IMR-90 (cell line): Measurements from ENCODE around the gene CARD16. TPM values are rescaled to one million over a fixed set of nuclear protein-coding genes. Genes with fewer than 3 reads are reported as not detected.

Experiments used
- ATAC-seq: fragments of 200-7000 bp; cut with Tn5 transposase; 2 replicates; pipeline ENCODE4 v1.9.1; 2020; ENCODE audit warnings: low read depth, mild to moderate bottlenecking, moderate library complexity
- BruUV-seq: library from RNA; stranded (reverse); fragments of 400-500 nt; replicated peaks from 2 replicates; lab custom pipeline; 2021; lab: Mats Ljungman, UMichigan
- CTCF ChIA-PET: fragments of 300-600 bp; formaldehyde crosslinking; extraction: SDS; loops from one replicate; lab custom pipeline; 2021; ENCODE audit warnings: antibody characterized with exemption; lab: Yijun Ruan, JAX
- POLR2A ChIA-PET: fragments of 300-600 bp; sonication (Branson Sonifier 250); formaldehyde crosslinking; loops from one replicate; lab custom pipeline; 2022; ENCODE audit warnings: antibody characterized with exemption; ENCODE audit not compliant: unreplicated experiment; lab: Charles Lee
- DNase-seq: peaks from one replicate; pipeline ENCODE4 v3.0.0; 2013
- H2AFZ ChIP-seq: replicated peaks from 2 replicates; pipeline ENCODE3; 2013; ENCODE audit warnings: low read length, mild to moderate bottlenecking; ENCODE audit not compliant: poor library complexity
- H2AK5ac ChIP-seq: 2 replicates; pipeline ENCODE4 v1.6.1; 2013; ENCODE audit warnings: low read depth, low read length, inconsistent platforms
- H2AK9ac ChIP-seq: replicated peaks from 2 replicates; pipeline ENCODE3; 2013; ENCODE audit warnings: mild to moderate bottlenecking, low read depth, low read length, moderate library complexity; ENCODE audit not compliant: poor library complexity
- H2BK120ac ChIP-seq: 2 replicates; pipeline ENCODE4 v1.6.1; 2013; ENCODE audit warnings: low read depth, low read length, inconsistent platforms
- H2BK15ac ChIP-seq: 3 replicates; pipeline ENCODE4 v1.6.1; 2013; ENCODE audit warnings: low read depth, low read length, inconsistent platforms
- H2BK20ac ChIP-seq: 2 replicates; pipeline ENCODE4 v1.6.1; 2013; ENCODE audit warnings: low read depth, mild to moderate bottlenecking, inconsistent platforms, low read length, moderate library complexity
- H2BK5ac ChIP-seq: 2 replicates; pipeline ENCODE4 v1.6.1; 2013; ENCODE audit warnings: mild to moderate bottlenecking, low read depth, low read length, inconsistent platforms; ENCODE audit not compliant: poor library complexity, severe bottlenecking
- H3K14ac ChIP-seq: replicated peaks from 2 replicates; pipeline ENCODE4 v1.6.1; 2013; ENCODE audit warnings: low read depth, low read length, inconsistent platforms
- H3K18ac ChIP-seq: 2 replicates; pipeline ENCODE4 v1.6.1; 2013; ENCODE audit warnings: low read depth, low read length, control low read depth
- H3K23ac ChIP-seq: 2 replicates; pipeline ENCODE4 v1.6.1; 2013; ENCODE audit warnings: low read depth, low read length, inconsistent platforms
- H3K27ac ChIP-seq: 2 replicates; pipeline ENCODE4 v1.5.1; 2013; ENCODE audit warnings: mild to moderate bottlenecking, control low read depth, low read length; ENCODE audit not compliant: insufficient read depth
- H3K27me3 ChIP-seq: 2 replicates; pipeline ENCODE4 v1.6.1; 2013; ENCODE audit warnings: low read length; ENCODE audit not compliant: control insufficient read depth, insufficient read depth
- H3K36me3 ChIP-seq: 2 replicates; pipeline ENCODE4 v1.6.1; 2013; ENCODE audit warnings: low read length, mixed read lengths; ENCODE audit not compliant: control insufficient read depth, insufficient read depth
- H3K4ac ChIP-seq: 2 replicates; pipeline ENCODE4 v1.6.1; 2013; ENCODE audit warnings: low read depth, low read length, inconsistent platforms
- H3K4me1 ChIP-seq: 2 replicates; pipeline ENCODE4 v1.6.1; 2013; ENCODE audit warnings: low read length, mixed read lengths; ENCODE audit not compliant: control insufficient read depth, insufficient read depth
- H3K4me2 ChIP-seq: 2 replicates; pipeline ENCODE4 v1.6.1; 2013; ENCODE audit warnings: low read depth, mild to moderate bottlenecking, control low read depth, low read length, moderate library complexity
- H3K4me3 ChIP-seq: 2 replicates; pipeline ENCODE4 v1.5.1; 2013; ENCODE audit warnings: low read depth, mild to moderate bottlenecking, control low read depth, low read length, moderate library complexity; ENCODE audit not compliant: insufficient read depth
- H3K56ac ChIP-seq: 2 replicates; pipeline ENCODE4 v1.6.1; 2013; ENCODE audit warnings: low read length, inconsistent platforms; ENCODE audit not compliant: insufficient read depth; ENCODE audit errors: extremely low read depth
- H3K79me1 ChIP-seq, 2 experiments: 2 replicates each; pipeline ENCODE4 v1.6.1; 2013; ENCODE audit warnings: low read length in 2 of 2, inconsistent platforms in 1 of 2, low read depth in 1 of 2
- H3K9ac ChIP-seq: 2 replicates; pipeline ENCODE4 v1.6.1; 2013; ENCODE audit warnings: low read depth, low read length, control low read depth
- H3K9me1 ChIP-seq: 2 replicates; pipeline ENCODE4 v1.6.1; 2013; ENCODE audit warnings: low read length, inconsistent platforms; ENCODE audit not compliant: insufficient read depth
- H3K9me3 ChIP-seq: 2 replicates; pipeline ENCODE4 v1.6.1; 2013; ENCODE audit warnings: low read length; ENCODE audit not compliant: control insufficient read depth, insufficient read depth
- H4K20me1 ChIP-seq: 2 replicates; pipeline ENCODE4 v1.6.1; 2013; ENCODE audit warnings: low read length, inconsistent platforms; ENCODE audit not compliant: insufficient read depth
- H4K5ac ChIP-seq: 2 replicates; pipeline ENCODE4 v1.6.1; 2013; ENCODE audit warnings: mild to moderate bottlenecking, low read depth, low read length, control low read depth
- H4K8ac ChIP-seq, 2 experiments: 2 replicates each; pipeline ENCODE4 v1.6.1; 2013; ENCODE audit warnings: low read depth in 2 of 2, low read length in 2 of 2, control low read depth in 1 of 2, inconsistent platforms in 1 of 2
- H4K91ac ChIP-seq: 2 replicates; pipeline ENCODE4 v1.6.1; 2013; ENCODE audit warnings: low read depth, low read length, inconsistent platforms; ENCODE audit not compliant: insufficient read depth
- MAFK ChIP-seq: IDR thresholded peaks from 2 replicates; pipeline ENCODE4 v1.6.1; 2012; ENCODE audit warnings: low read depth, low read length, improper control_type of control experiment
- MAZ ChIP-seq: IDR thresholded peaks from 2 replicates; pipeline ENCODE4 v1.6.1; 2012; ENCODE audit warnings: low read depth, mild to moderate bottlenecking, low read length, improper control_type of control experiment, moderate library complexity, borderline replicate concordance
- WGBS, 2 experiments: methylation state at CpG; one replicate each; pipeline versions ENCODE4 v1.1.5 to v1.1.7; 2013; ENCODE audit warnings: missing lambda C conversion rate in 2 of 2; ENCODE audit not compliant: insufficient read length in 1 of 2; ENCODE audit errors: extremely low coverage in 2 of 2; 5-methylcytosine and 5-hydroxymethylcytosine counted together
- dilution Hi-C: fragments of 300-500 bp; cut with HindIII; formaldehyde crosslinking; loops from one replicate; pipeline ENCODE4 v1.14.3; 2018; ENCODE audit warnings: low sequenced_read_pairs; ENCODE audit not compliant: unreplicated experiment
- in situ Hi-C: fragments of 300-500 bp; cut with MboI; formaldehyde crosslinking; loops from 3 replicates; pipeline ENCODE4 v1.14.3; 2019; ENCODE audit warnings: low sequenced_read_pairs, inconsistent platforms, mixed read lengths
- intact Hi-C: fragments of 100-400 bp; cut with micrococcal nuclease; formaldehyde crosslinking; loops from 2 replicates; pipeline ENCODE4 v1.10.0; 2022
- polyA plus RNA-seq, 3 experiments: library from polyadenylated mRNA; depleted of rRNA; stranded (reverse); fragments of >200 nt; gene quantifications; 2 replicates each; pipeline ENCODE4 v1.2.3, GENCODE V29; 2012; ENCODE audit warnings: low replicate concordance in 1 of 3
- total RNA-seq: library from RNA; depleted of rRNA; stranded (reverse); fragments of >200 nt; gene quantifications from 2 replicates; pipeline ENCODE4 v1.2.3, GENCODE V29; 2012

The CARD16 gene
- total and polyA plus RNA-seq, 2 of the 4 experiments (the other 2 are of a cell fraction) = 7.9 to 29.2 TPM

DNA sequence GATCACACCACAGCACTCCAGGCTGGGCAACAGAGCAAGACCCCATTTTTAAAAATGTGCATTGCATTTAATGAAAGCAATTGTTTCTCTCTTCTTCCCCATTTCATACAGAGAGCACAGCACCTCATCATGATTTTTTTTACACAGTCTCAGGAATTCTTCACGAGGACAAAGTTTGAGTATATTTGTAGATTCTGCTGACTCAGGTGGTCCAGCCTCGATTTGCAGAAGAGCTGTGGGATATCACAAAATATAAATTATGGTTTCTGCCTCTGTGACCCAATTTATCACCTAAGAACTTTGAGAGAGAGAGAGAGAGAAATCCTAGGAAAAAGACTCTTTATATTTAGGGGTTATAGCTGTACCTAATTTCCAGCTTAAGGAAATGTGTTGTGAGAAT is 42.0 kb downstream of the CARD16 start:
- Histone ChIP-seq H4K91ac (no peak overlapping the region; the same call in 1 of the 2 replicates), H4K5ac (no peak overlapping the region), H3K14ac (no peak overlapping the region), H4K8ac (no peak overlapping the region), H3K27me3 (no peaks in the 10 kb centered on the region), H2AK9ac (no peak overlapping the region), H3K36me3 (no peaks in the 10 kb centered on the region), H3K9ac (no peak overlapping the region), H3K23ac (no peak overlapping the region), H2BK15ac (no peak overlapping the region), H2BK20ac (no peak overlapping the region), H3K56ac (no peak overlapping the region), H2BK5ac (no peak overlapping the region), H3K4me2 (no peak overlapping the region), H4K20me1 (no peaks in the 10 kb centered on the region), H2AK5ac (no peak overlapping the region), H3K4me3 (no peak overlapping the region), H3K27ac (no peak overlapping the region), H2AFZ (no peak overlapping the region), H3K9me1 (no peaks in the 10 kb centered on the region; the same call in 1 of the 2 replicates), H3K79me1 (no peaks in the 10 kb centered on the region), H3K18ac (no peak overlapping the region), H3K9me3 (no peaks in the 10 kb centered on the region), H2BK120ac (no peak overlapping the region), H3K4ac (no peak overlapping the region), H3K4me1 (peaks cover 3% of the 10 kb centered on the region)
- in situ Hi-C loops (no loop called here), dilution Hi-C loops (no loop called here), intact Hi-C loops (no loop called here)
- WGBS, 2 experiments = no CpG with 5 or more reads among the region's 2 CpGs
- TF ChIP-seq MAFK (peak; percentile 86), MAZ (no peak)
- ChIA-PET CTCF (interaction anchor here (0.8 kb wide), 1 partner anchor 389 kb away, joined by 3 read pairs; no protein-coding TSS in a partner anchor), POLR2A (no interaction called here)
- DNase-seq (no peak), ATAC-seq (no peak)
- no TSS peak for BruUV-seq
